Activated CD4-positive, alpha-beta T cell treated with anti-CD3 and anti-CD28 coated beads for 36 hours (primary cell): Measurements from ENCODE around the gene TFR2. TPM values are rescaled to one million over a fixed set of nuclear protein-coding genes. Genes with fewer than 3 reads are reported as not detected.

Experiments
- ATAC-seq: fragments of 200-7000 bp; cut with Tn5 transposase; one replicate; pipeline ENCODE4 v1.10.0; 2021; ENCODE audit warnings: mild to moderate bottlenecking, moderate library complexity
- CTCF ChIA-PET: fragments of 350-600 bp; sonication (Branson Sonifier 250); formaldehyde crosslinking; loops from one replicate; lab custom pipeline; 2021; ENCODE audit warnings: antibody characterized with exemption; lab: Charles Lee
- POLR2A ChIA-PET: fragments of 350-600 bp; sonication (Branson Sonifier 250); formaldehyde crosslinking; loops from one replicate; lab custom pipeline; 2021; ENCODE audit warnings: antibody characterized with exemption, inconsistent platforms; lab: Charles Lee
- DNase-seq: peaks from one replicate; pipeline ENCODE4 v3.0.0-alpha.2; 2020
- H3K27ac Mint-ChIP-seq: one replicate; pipeline ENCODE4 v1.8.0; 2021; ENCODE audit warnings: mixed read lengths
- H3K27me3 Mint-ChIP-seq: one replicate; pipeline ENCODE4 v1.8.0; 2021; ENCODE audit warnings: mixed read lengths
- H3K36me3 Mint-ChIP-seq: one replicate; pipeline ENCODE4 v1.8.0; 2021; ENCODE audit warnings: low read depth, mixed read lengths
- H3K4me1 Mint-ChIP-seq: one replicate; pipeline ENCODE4 v1.8.0; 2021; ENCODE audit warnings: mixed read lengths
- H3K4me3 Mint-ChIP-seq: one replicate; pipeline ENCODE4 v1.8.0; 2021; ENCODE audit warnings: mild to moderate bottlenecking, moderate library complexity, mixed read lengths
- H3K9me3 Mint-ChIP-seq: one replicate; pipeline ENCODE4 v1.8.0; 2021; ENCODE audit warnings: low read depth, mixed read lengths
- intact Hi-C, 2 experiments: fragments of 100-400 bp; cut with DNase I in 1 of 2; cut with micrococcal nuclease in 1 of 2; formaldehyde crosslinking; loops; one replicate each; pipeline versions ENCODE4 v1.14.2 to v1.15.1; 2022 to 2024; cut with DNase I, micrococcal nuclease
- total RNA-seq, 2 experiments: library from RNA; stranded (reverse); gene quantifications; one replicate each; pipeline ENCODE4 v1.2.3, GENCODE V29; 2021

The TFR2 gene
- total RNA-seq, 2 experiments from 2014 or later, result 10.1 to 12.4 TPM

DNA sequence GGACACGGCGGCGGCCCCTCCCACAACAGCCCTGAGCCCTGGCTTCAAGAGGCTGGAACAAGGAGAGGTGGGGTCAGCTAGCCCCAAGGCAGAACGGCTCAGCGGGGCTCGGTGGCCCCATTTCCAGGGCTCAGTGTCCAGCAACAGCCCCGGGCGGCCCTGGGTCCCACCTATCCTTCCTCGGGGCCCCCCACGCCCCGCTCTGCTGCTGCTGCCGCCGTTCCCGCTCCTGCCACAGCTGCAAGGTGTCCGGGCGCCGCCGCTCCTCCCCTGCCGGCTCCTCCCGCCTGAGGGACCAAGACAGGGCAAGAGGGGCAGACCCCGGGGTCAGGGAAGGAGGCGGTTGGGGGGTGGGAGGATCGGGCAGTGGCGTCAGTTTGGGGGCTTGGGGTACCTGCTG, 64.2 kb downstream of the TFR2 start:
- H3K27ac Mint-ChIP-seq, result no peak overlapping the region
- peaks cover 6% of the 10 kb centered on the region for H3K4me1 Mint-ChIP-seq
- H3K9me3 Mint-ChIP-seq, result no peaks in the 10 kb centered on the region
- H3K36me3 Mint-ChIP-seq, result peaks cover 20% of the 10 kb centered on the region
- no peak for DNase-seq
- H3K4me3 Mint-ChIP-seq, result no peak overlapping the region
- CTCF ChIA-PET, result interaction anchor here (0.8 kb wide), 1 partner anchor 95 kb away, joined by 3 read pairs; no protein-coding TSS in a partner anchor
- intact Hi-C loops, result no loop called here
- ATAC-seq, result no peak
- H3K27me3 Mint-ChIP-seq, result no peaks in the 10 kb centered on the region
- POLR2A ChIA-PET, result no interaction called here

DNA sequence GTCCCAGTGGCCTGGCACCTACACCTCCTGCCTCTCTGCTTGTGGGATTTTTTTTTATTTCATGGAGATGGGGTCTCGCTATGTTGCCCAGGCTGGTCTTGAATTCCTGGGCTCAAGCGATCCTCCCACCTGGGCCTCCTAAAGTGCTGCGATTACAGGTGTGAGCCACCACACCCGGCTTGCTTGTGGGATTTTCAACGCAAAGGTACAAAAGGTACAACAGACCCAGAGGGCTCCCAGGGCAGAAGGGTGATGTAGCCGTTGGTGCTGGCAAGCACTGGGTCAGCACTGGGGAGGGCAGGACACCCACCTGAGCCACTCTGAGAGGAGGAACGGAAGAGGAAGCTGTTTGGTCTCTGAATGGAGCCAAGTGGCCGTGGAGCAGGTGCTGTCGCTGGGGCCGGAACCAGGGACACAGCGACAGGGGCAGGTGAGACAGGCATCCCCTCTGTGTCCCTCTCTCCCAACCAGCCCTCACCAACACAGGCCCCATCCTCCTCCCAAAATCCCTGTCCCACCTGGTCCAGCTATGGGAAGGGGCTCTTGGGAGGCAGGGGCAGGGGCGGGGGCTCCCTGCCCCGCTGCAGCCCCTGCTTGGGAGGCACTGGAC, 64.9 kb downstream of the TFR2 start:
- peaks cover 10% of the 10 kb centered on the region for H3K4me1 Mint-ChIP-seq
- ATAC-seq (no peak), DNase-seq (no peak)
- peaks cover 25% of the 10 kb centered on the region for H3K36me3 Mint-ChIP-seq
- H3K9me3 Mint-ChIP-seq, result no peaks in the 10 kb centered on the region
- intact Hi-C loops, result no loop called here
- H3K27me3 Mint-ChIP-seq, result no peaks in the 10 kb centered on the region
- no peak overlapping the region for H3K27ac Mint-ChIP-seq
- CTCF ChIA-PET, result no interaction called here
- POLR2A ChIA-PET, result no interaction called here
- H3K4me3 Mint-ChIP-seq, result no peak overlapping the region

DNA sequence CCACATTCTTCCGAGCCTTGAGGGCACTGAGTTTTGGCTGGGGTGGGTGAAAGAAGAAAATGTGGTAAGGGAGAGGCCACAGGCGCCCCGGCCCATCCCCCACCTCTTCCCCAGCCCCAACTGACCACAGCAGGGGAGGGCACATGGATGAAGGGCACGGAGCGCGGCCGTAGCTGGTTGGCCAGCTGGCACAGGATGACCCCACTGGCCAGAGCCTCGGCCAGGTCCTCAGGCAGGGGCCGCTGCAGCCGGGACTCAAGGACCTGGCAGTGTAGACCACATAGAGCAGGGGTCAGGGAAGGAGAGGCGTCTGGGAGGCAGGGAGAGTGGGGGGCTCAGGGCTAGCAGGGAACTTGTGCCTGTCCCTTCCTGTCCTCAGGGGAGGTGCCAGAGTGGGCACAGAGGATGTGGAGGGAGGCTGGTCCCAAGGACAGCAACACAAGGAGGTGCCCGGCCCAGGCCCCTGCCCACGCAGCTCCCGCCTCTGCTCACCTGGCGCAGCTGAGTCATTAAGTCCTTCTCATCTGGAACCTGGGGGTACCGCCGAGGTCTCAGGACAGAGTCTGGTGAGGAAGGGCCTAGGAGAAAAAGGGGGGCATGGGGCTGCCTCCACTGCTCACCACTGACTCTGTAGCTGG, 65.5 kb downstream of the TFR2 start:
- Mint-ChIP-seq H3K27ac (no peak overlapping the region), H3K27me3 (no peaks in the 10 kb centered on the region), H3K9me3 (no peaks in the 10 kb centered on the region), H3K4me1 (peaks cover 9% of the 10 kb centered on the region), H3K4me3 (no peak overlapping the region), H3K36me3 (peaks cover 22% of the 10 kb centered on the region)
- intact Hi-C loops, result no loop called here
- ChIA-PET CTCF (no interaction called here), POLR2A (no interaction called here)
- no peak for ATAC-seq
- DNase-seq, result no peak

DNA sequence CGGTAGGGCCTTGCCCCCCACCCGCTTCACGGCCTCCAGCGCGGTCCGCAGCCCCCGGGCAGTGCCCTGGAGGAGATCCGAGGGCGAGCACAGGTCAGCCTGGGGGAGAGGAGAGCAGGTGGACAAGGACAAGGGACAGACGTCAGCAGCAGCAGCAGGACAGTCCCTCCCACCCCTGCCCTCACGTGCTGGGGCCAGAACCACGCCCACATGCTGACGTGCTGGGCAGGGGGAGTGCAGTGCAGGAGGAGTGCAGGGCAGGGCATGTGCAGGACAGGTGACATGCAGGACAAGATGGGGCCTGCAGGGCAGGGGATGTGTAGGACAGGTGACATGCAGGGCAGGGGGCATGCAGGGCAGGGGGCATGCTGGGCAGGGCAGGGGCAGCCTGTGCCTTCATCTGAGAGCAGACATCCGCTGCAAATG, 66.1 kb downstream of the TFR2 start:
- ChIA-PET CTCF (no interaction called here), POLR2A (no interaction called here)
- DNase-seq (no peak), ATAC-seq (no peak)
- Mint-ChIP-seq H3K4me1 (peaks cover 13% of the 10 kb centered on the region), H3K9me3 (no peaks in the 10 kb centered on the region), H3K27me3 (no peaks in the 10 kb centered on the region), H3K36me3 (peaks cover 22% of the 10 kb centered on the region), H3K27ac (no peak overlapping the region), H3K4me3 (no peak overlapping the region)
- intact Hi-C loops, result no loop called here

DNA sequence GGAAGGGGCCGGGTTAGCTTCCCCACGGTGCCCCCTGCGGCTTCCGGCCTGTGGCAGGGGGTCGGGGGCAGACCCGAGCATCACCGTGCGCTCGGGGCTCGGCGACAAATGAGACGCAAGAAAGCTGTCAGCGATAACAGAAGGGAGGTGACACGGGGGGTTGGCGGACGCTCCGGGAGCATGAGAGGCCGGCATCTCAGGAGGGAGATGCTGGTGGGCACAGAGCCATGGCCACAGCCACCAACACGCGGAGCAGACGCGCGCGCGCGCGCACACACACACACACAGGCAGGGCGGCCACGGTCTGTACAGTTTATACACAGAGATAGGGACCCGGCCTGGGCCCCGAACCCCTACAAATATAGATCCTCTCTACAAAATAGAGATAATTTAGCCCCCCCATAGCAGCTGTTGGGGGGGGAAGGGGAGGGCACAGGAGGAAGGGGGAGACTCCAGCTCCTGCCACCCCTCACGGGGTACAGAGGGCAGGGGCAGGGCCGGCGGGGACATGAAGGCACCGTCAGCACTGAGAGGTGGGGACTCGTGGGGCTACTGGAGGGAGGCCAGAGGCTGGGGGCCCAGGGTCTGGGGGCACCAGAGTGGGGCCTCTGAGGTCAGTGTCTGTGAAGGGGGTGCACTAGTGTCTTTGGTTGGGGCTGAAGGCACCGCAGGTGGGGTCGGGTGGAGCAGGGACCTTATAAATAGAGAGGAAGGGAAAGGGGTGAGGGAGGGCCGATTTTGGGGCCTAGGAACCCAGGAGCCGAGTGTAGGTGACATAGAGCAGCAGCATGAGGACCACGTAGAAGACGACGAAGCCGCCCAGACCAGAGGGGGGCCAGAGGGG, 66.8 kb downstream of the TFR2 start:
- no peak overlapping the region for H3K4me3 Mint-ChIP-seq
- peaks cover 20% of the 10 kb centered on the region for H3K36me3 Mint-ChIP-seq
- H3K27ac Mint-ChIP-seq, result no peak overlapping the region
- DNase-seq (no peak), ATAC-seq (no peak)
- no peaks in the 10 kb centered on the region for H3K27me3 Mint-ChIP-seq
- CTCF ChIA-PET, result no interaction called here
- peaks cover 17% of the 10 kb centered on the region for H3K4me1 Mint-ChIP-seq
- intact Hi-C loops, result no loop called here
- no peaks in the 10 kb centered on the region for H3K9me3 Mint-ChIP-seq
- POLR2A ChIA-PET, result no interaction called here

DNA sequence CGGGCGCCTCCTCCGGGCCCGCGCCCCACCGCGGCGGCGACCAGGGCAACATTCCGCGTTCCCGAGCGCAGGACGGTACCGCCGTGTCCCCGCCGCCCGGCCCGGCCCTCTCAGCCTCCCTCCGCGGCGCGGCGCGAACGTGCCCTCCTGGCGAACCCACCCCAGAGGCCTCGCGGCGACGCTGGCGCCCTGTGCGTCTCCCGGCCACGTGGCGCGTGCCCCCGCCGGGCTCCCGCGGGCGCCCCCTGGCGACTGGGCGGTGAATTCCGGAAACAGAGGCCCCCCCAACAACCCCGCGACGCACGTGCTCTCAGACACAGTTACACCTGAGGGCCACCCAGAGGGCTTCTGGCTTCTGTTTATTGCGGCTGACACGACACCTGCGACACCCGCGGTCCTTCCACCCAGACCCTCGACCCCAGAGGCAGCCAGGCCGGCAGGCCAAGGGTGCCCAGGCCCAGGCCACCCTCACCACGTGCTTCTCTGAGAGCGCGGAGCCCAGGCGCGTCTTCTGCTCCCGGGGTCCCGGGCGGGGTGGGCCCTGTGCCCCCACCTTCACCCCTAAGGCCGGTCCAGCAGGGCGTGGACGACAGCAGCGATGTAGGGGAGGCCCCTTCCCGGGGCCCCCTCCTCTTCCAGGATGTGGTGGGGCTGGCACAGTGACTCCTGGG, 67.5 kb downstream of the TFR2 start, which contains the start of gene SAP25:
SAP25 (minus strand) TSS at position 210 of the 671 bp plus-strand sequence; CDS start at position 52, 158 bp downstream.
- H3K9me3 Mint-ChIP-seq, result no peaks in the 10 kb centered on the region
- ATAC-seq (no peak), DNase-seq (no peak)
- H3K27ac Mint-ChIP-seq, result no peak within 1 kb of the TSS
- peaks cover 25% of the 10 kb centered on the region for H3K4me1 Mint-ChIP-seq
- H3K36me3 Mint-ChIP-seq, result peaks cover 17% of the 10 kb centered on the region
- ChIA-PET POLR2A (no interaction called here), CTCF (no interaction called here)
- H3K4me3 Mint-ChIP-seq, result no peak within 1 kb of the TSS
- H3K27me3 Mint-ChIP-seq, result no peaks in the 10 kb centered on the region
- intact Hi-C loops, result no loop called here

DNA sequence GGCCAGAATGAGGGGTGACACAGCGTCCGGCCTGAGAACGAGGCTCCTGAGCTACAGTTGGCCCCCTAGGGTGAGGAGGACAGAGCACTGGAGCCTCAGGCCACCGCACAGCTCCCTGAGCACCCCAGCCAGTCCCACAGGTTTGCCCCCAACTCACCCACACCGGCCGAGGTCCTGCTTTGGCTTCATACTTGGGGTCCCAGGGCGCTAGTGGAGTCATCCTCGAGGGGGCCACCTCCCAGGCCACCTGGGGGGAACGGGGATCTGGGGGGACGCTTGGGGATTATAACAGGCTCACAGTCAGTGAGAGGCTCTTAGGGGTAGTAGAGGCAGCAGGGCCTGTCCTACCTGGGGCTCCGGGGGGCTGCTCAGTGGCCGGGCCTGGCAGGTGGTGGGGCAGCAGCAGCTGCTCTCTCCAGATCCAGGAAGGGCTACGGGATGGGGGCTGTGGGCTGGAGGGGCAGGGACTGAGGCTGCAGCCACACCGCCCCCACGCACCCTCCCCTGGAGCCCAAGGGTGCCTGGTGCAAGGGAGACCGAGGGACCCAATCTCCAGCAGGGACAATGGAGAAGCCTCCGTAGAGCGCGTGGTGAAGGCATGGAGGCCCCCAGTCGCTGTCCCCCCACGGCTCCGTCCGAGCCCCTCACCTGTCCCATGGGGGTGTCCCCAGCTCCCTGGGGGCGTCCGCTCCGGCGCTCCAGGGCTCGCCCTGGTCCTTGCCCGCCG, 68.2 kb downstream of the TFR2 start:
- DNase-seq, result no peak
- Mint-ChIP-seq H3K36me3 (peaks cover 16% of the 10 kb centered on the region), H3K27ac (no peak overlapping the region), H3K4me3 (no peak overlapping the region), H3K9me3 (no peaks in the 10 kb centered on the region), H3K27me3 (no peaks in the 10 kb centered on the region), H3K4me1 (peaks cover 29% of the 10 kb centered on the region)
- intact Hi-C loops, result no loop called here
- no peak for ATAC-seq
- POLR2A ChIA-PET, result interaction anchor here (0.6 kb wide), 1 partner anchor 27 kb away, joined by 3 read pairs; no protein-coding TSS in a partner anchor
- CTCF ChIA-PET, result no interaction called here

DNA sequence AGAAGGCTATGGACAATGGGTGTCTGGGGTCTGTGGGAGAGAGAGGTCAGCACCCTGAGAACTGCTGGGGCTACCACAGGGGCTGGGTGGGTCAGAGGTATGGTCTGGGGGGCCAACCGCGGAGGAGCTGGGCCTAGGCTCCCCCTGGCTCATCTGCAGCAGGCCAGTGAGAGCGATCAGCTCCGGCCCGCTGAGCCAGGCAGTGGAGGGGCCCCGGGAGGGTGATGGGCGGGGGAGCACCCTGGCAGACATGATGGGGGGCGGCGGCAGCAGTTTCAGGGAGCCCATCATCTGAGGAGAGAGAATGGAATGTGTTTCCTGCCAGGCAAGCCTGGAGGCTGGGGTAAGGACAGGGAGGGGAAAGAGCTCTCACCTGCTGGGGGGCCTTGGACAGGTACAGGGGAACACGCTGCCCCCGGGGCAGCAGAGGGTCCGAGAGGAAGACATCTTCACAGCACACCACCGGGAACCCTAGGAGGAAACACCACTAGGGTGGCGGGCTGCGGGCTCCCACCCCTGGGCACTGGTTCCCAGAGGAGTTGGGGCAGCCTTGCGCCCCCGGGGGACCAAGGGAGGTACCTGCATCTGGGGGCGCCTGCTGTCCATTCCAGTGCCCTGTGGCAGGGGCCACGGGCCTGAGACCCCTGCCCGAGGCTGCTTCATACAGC, 68.9 kb downstream of the TFR2 start:
- ChIA-PET POLR2A (interaction anchor here (0.6 kb wide), 1 partner anchor 26 kb away, joined by 3 read pairs; no protein-coding TSS in a partner anchor), CTCF (no interaction called here)
- intact Hi-C loops, result no loop called here
- Mint-ChIP-seq H3K27ac (no peak overlapping the region), H3K36me3 (peaks cover 16% of the 10 kb centered on the region), H3K27me3 (no peaks in the 10 kb centered on the region), H3K4me1 (peaks cover 36% of the 10 kb centered on the region), H3K9me3 (no peaks in the 10 kb centered on the region), H3K4me3 (no peak overlapping the region)
- ATAC-seq (no peak), DNase-seq (no peak)

DNA sequence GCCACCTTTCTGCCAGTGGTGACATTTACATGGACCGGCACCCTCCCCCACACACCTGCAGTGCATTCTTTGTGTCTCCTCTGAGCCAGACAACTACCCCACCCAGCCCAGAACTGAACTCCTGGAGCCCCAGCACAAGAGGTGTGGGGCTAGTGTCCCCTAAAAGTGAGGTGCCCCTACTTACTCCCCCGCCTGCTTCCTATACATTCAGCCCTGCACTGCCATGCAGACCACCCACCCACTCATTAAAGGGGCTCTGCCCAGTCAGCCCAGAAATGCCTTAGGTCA, 69.6 kb downstream of the TFR2 start:
- intact Hi-C loops, result no loop called here
- DNase-seq (no peak), ATAC-seq (no peak)
- no peaks in the 10 kb centered on the region for H3K9me3 Mint-ChIP-seq
- no peaks in the 10 kb centered on the region for H3K27me3 Mint-ChIP-seq
- H3K36me3 Mint-ChIP-seq, result peaks cover 16% of the 10 kb centered on the region
- no peak overlapping the region for H3K27ac Mint-ChIP-seq
- POLR2A ChIA-PET, result interaction anchor here (1.6 kb wide), 1 partner anchor 13 kb away, joined by 8 read pairs; no protein-coding TSS in a partner anchor
- no peak overlapping the region for H3K4me3 Mint-ChIP-seq
- CTCF ChIA-PET, result interaction anchor here (0.9 to 1.9 kb wide), 4 partner anchors 12 to 29 kb away, joined by 3 to 6 read pairs (median 4); partner anchors contain the start of genes FBXO24 and LRCH4
- H3K4me1 Mint-ChIP-seq, result peaks cover 36% of the 10 kb centered on the region

DNA sequence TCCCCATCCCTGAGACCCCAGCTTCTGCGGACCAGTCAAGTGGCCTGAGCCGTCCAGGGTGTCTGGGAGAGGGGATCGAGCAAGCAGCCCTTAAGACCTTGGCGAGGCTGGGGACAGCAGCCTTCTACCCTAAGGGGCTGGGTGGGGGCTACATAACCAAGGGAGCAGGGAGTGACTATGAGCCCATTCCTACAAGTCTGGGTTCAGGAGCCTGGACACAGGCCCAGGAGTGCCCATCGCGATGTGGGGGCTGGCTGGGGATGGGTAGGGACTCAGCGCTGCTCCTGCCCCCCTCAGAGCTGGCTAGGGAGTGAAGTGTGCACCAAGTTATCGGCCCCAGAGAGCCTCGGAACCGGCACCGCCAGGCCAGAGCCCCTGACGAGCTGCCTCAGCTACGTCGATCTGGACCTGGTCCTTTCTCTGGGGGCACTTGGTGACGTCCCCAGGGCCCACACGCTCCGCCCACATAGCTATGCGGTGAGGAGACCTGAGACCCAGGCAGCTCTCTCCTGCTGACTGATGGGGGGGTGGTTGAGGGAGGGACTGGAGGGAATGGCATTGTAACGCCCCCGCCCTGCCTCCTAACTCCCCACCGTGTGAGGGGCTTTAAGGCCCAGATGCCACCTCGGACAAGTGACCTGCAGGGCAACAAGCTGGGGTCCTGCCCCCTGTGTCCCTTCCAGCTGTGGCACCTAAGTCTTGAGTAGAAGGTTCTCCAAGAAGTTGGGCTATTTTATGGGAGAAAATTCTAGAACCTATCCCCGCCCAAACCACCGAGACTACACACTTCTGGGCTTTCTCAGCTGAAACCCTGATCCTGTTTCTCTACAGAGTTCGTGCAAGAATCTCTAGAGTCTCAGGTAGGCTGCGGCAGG, 70.2 kb downstream of the TFR2 start:
- peaks cover 36% of the 10 kb centered on the region for H3K4me1 Mint-ChIP-seq
- no peak overlapping the region for H3K27ac Mint-ChIP-seq
- H3K4me3 Mint-ChIP-seq, result no peak overlapping the region
- DNase-seq, result peak; percentile 25
- no peaks in the 10 kb centered on the region for H3K27me3 Mint-ChIP-seq
- ChIA-PET CTCF (interaction anchor here (0.9 to 1.9 kb wide), 6 partner anchors 12 to 97 kb away, joined by 3 to 6 read pairs (median 3); partner anchors contain the start of genes FBXO24 and LRCH4), POLR2A (interaction anchor here (0.6 to 1.6 kb wide), 2 partner anchors 13 to 109 kb away, joined by 8 read pairs; no protein-coding TSS in a partner anchor)
- no peak for ATAC-seq
- H3K36me3 Mint-ChIP-seq, result peaks cover 13% of the 10 kb centered on the region
- H3K9me3 Mint-ChIP-seq, result no peaks in the 10 kb centered on the region
- intact Hi-C loops, result no loop called here
